HG02610 (cell line): ENCODE results near the gene SLC39A2.
"Not testable (repeated sequence)": the region's sequence is repeated elsewhere in the genome, so short reads cannot be mapped to it uniquely, and the experiment has no call there.

Source experiments
- ATAC-seq: cut with Tn5 transposase; IDR thresholded peaks from one replicate; pipeline ENCODE4 v1.9.1; 2021; ENCODE audit warnings: mild to moderate bottlenecking, moderate library complexity; ENCODE audit not compliant: unreplicated experiment

The SLC39A2 gene

DNA sequence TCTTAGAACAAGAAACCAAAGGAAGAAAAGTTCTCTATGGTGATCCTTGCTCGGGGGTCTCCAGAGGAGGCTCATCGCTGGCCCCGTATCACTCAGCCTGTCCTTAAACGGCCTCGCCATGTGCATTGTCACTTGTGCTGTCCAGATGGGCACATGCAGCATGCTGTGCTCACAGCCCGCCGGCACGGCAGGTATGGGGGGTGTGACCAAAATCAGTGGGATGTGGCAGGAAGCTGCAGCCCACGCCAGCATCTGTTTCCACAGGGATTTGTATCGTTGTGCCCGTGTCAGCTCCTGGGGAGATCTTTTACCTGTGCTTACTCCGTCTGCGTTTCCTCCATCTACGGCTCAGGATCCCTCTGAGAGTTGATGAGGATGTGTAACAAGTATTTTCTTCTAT is 2.6 kb upstream of the SLC39A2 start:
- ATAC-seq: no peak

DNA sequence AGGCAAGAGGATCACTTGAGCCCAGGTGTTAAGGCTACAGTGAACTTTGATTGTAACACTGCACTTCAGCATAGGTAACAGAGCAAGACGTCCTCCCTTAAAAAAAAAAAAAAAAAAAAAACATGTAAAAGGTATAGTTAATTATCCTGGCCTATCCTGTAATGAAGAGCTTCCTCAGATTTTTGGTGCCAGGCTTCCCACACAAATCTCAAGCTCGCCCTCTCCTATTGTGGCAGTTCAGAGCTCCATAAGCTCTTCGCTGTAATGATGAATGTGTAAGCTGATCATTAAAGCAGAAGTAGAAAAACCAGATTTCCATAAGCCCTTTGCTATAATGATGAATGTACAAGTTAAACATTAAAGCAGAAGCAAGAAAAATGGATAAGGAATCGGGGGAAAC is 2.0 kb upstream of the SLC39A2 start:
- no peak for ATAC-seq

DNA sequence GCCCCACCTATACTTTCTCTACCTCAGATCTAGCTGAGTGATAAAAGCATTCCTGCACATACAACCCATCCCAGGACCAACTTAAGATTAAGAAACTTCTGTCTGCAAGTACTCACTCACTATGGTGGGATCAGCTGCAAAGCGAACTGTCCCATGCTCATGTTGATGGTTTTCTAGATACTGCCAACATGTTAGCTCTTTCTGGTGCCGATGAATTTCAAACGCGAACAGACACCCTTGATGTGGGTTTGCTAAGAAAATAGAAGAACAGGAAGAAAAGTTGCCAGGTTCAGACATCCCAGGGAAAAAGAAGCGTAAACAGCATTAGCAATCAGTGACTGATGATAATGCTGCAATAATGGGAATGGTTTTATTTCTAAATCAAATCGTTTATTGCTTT is 1.5 kb upstream of the SLC39A2 start:
- ATAC-seq: no peak

DNA sequence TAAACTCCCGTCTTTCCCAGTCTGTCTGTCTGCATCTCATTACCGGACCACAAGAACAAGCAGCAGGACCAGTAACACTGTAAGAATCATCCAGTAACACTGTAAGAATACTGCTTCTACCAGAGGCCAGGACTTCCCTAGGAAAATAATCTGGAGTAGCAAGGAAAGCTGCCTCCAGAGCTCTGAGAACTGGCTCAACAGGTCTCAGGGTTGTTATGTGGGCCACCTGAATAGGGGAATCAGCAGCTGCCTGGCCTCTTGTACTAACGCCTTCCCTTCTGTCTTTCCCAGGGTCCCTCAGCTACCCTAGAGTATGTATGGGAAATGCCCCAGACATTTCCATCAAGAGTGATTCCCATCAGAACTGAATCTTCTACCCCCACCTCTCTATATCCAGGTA is 954 bp upstream of the SLC39A2 start:
- no peak for ATAC-seq

DNA sequence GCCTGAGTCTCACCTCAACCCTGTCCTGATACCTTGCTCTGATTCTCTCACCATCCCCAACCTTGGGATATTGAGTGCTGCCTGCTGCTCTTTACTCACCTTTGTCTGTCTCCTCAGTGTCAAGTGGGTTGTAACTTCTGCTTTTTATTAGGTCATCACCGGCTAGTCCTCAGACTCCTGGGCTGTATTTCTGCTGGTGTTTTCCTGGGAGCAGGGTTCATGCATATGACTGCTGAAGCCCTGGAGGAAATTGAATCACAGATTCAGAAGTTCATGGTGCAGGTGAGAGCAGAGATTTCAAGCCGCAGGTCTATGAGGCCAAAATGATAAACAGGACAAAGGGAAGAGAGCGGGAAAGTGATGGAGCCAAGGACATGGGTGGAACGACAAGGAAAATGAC is 498 bp downstream of the SLC39A2 start:
- ATAC-seq: no peak

DNA sequence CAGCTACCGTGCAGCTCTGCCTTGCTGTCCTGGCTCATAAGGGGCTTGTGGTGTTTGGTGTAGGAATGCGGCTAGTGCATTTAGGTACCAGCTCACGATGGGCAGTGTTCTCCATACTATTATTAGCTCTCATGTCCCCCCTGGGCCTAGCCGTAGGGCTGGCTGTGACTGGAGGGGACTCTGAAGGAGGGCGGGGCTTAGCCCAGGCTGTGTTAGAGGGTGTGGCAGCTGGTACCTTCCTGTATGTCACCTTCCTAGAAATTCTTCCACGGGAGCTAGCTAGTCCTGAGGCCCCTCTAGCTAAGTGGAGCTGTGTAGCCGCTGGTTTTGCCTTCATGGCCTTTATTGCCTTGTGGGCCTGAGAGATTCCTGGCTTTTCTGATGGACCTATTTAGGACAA is 2.1 kb downstream of the SLC39A2 start:
- ATAC-seq: no peak

DNA sequence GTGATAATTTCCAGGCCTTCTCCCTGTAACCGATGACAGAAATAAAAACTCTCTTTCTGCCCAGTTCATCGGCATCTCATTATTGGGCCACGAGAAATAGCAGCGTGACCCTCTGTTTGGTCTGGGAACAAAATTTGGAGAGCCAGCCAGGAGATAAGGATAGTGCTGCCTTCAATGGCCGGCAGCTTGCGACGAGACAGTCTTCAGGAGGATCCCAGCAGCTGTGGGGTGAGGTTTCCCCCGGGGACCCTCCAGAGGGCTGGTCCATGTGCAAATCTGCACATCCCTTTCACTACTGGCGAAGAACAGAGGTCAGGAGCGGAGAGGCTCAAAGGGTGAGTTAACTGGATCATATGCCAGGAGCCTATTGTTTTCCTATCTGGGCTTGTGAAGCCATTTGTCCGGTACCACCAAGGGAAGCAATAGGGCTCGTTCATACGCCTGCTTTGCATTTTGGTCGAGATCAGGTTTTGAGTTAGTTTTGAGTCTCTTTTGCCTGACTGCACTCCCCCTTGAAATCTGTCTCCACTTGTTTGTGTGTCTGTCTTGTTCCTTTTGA is 4.8 kb downstream of the SLC39A2 start:
- ATAC-seq: no peak

DNA sequence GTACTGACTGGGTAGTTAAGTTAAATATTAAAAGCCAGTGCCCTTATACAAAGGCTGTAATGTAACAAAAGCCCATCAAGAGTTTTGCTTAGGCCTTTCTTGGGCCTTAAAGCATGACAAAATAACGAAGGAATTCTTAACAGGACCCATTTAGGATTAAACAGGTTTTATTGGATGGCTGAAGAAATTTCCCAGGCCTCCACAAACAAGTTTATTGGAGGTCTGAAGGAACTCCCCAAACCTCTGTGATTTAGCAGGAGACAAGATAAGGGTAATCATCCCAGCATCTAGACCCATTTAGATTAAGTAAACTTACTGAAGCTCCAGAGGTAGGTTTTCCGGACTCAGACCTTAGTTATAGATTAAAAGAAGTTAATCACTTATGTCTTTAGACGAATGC is 10.6 kb downstream of the SLC39A2 start:
- ATAC-seq: not testable (repeated sequence)

DNA sequence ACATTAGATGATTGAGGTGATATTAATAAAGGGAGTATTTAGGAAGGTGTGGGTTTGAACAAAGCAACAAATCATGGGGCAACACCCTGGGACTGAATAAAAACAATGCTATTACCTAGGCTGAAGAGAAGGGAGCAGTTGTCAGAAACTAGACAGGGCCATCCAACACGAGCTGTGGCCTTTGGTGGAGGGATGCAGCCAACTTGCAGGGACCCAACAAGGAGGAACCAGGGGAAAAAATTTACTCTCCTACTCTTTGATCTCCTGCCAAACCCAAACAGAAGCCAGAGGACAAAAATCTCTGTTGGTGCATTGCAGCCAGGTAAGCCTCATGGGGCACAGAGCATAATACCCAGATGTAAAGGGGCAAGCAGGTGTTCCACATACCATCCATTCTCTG is 12.0 kb downstream of the SLC39A2 start:
- no peak for ATAC-seq

DNA sequence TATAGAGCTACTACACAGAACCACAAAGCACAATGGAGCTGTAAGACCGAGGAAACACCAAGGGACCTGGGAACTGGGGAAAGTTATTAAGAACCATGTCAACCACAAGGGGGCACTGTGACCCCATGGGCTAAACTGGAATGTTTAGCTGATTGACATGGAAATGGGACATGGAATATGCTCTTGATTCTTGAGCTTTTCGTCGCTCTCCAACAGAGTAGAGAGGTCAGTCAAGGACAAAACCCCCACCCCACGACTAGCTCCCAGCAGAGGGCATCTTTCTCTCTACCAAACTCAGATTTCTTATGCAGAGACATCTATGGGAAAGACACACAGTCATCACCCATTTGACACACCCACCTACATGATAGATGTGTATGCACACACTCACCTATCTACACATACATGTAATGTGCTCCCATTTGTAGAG is 15.7 kb downstream of the SLC39A2 start:
- ATAC-seq: no peak

DNA sequence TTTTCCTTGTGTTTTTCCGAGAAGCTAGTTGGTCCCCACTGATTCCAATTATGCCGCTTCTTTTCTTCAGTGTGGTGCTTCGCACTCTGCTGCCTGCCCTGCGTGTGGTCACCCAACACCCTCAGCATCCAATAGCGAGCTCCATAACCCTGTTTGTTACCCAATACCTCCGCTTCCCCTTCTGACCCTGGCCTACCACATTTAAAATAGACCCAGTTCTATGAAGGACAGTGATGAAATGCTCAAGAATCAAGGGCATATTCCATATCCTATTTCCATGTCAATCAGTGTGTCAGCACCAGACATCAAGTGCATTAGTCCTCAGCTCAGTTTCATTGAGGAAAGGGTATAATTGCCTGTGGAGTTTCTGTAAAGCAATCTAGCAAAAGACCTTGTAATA is 16.2 kb downstream of the SLC39A2 start:
- no peak for ATAC-seq

DNA sequence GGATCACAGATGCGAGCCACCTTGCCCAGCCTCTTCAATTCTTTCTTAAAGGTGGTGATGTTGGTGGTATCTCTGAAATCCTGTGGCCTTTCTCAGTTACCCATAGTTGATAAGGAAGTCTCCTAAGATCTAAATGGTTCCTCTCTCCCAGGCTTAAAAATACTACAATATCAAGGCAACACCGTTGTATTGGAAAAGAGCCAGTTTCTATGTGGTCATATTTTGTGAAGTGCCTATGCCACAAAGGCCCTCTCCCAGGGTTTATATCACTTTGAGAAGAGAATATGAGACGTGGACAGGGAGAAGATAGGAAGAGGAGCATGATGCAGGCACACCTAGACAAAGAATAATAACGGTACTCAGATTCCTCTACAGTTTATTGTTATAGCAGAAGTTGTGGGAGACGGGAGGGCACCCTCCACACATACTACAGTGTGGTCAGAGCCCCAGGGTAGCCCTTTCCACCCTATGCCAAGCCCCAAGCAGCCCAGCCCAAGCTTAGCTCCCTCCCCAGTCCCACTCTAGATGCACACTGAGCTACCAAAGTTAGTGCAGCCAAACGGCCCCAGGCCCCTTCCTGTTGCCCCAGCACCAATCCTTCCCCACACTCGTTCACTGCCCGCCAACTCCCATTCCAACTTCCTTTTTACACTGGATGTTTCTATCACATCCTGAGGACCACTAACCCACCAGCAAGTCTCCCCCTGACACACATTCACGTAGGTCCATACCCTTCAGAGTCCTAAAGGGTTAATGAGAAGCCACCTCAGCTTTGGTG is 17.5 kb downstream of the SLC39A2 start:
- ATAC-seq: no peak

DNA sequence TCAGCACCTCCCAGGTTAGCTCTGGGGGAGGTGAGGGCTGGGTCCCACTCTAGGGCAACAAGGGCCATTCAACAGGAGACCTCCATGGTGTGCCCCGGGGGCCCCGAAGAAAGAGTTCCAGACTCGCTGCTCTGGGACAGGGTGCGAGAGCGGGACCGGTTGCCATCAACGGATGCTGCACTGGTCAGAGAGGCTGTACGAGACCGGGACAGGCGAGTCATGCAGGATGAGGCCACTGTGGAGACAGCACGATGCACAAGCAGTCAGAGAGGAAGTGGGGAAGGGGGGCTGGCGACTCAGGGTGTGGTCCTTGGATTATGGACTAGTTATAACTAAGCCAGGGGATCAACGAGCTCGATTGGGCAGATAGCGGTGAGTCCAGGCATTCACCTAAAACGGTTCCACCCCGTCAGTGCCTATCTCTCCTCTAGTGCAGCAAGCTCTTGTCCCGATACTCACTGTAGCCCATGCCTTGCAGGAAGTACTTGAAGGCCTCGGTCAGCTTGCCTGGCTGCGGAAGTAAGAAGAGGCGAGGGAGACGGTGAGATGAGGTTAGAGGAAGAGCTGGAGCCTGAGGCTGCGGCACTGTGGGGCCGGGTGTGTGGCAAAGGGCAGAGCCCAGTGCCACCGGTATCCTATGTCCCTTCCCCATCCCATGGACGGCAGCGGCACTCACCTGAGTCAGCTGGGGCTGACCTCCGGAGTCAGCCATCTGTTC is 18.6 kb downstream of the SLC39A2 start:
- ATAC-seq: no peak

DNA sequence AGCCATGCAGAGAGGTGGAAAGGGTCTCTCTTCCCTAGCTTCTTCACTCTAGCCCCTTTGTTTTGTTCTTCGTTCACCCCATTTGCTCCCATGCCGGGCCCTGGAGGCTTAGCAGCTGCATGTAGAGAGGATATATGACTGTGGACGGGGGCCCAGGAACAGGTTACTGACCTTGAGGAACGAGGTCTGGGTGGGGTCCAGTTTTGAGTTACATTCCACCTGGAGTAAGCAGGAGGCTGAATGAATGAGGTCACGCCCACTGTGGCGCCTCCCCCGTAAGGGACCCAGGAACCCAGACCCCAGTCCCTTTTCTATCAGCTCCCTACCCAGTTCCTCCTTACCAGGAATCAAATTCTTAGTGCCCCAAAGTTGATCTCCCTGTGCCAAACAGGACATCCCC is 19.2 kb downstream of the SLC39A2 start:
- ATAC-seq: no peak

DNA sequence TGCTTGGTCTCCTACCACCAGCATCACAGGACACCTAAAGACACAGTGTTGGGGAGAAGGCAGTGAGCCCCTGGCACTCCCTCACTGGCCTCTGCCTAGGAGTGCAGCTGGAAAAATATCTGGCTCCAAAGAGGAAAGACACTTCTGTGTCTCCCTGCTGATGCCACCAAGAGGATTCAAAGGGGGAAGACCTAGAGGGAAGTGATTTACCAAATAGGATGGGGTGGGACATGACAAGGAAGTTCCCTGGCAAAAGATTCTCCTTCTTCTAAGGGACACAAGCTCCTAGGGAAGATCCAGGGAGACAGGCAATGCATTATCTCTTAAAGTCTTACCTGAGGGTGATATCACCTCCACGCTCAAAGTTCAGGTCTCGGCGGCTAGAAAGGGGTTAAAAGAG is 19.7 kb downstream of the SLC39A2 start:
- ATAC-seq: no peak

DNA sequence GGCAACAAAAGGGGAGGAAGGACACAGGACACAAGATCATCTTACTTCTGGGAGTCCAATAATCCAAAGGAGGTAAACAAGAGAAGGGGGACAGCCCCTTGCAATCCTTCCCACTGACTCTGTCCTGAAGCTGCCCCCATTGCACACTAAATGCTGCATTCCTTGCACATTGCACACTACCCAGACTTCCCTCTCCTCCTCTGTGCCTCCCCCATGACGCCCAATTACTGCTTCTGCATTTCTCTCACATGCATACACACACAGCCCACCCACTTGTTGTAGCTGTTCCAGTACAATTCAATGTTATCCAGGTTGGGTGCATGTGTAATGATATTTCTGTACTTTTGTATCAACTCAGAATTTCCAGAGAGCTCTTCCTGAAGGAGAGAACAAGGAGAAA is 20.3 kb downstream of the SLC39A2 start:
- ATAC-seq: no peak

DNA sequence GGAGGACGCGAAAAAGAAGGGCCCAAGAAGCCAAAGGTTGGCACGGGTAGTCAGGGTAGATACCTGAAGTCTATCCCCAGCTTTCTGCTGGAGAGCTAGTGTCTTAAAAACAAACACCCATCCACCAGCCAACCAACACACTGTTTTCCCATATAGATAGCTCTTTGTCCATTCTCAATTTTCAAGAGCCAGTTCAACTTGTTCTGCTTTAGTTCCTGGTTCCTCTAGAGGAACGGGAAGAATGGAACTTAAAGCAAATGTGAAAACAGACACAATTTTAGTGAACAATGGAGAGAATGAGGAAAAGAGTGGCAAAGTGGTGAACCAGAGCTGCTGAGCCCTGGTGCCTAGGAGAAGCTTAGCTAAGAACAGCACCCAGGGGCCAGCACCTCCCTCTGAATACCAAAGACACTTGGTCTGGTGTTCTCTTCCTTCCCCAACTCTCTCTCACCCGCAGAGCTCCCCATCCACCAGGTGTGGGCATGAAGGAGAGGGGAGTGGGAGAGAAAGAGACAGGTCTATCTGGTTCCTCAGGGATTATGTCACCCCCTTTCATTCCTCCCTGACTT is 22.0 kb downstream of the SLC39A2 start:
- no peak for ATAC-seq

DNA sequence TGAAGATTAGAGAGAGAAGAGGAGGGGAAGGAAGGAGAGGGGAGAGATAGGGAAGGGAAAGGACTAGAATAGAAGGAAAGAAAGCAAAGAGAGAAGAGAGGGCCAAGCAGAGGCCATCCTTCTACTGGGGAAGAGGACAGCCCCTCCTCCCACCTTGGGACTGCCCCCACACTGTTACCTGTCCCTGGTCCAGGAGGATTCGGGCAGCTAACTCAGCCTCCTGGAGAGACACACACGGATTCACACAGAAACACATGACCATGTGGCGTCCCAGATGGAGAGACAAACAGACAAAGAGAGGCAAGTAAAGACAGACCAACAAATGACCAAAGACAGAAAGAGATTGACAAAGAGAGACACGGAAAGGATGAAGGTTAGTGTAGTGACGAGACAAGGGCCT is 23.6 kb downstream of the SLC39A2 start:
- ATAC-seq: no peak

DNA sequence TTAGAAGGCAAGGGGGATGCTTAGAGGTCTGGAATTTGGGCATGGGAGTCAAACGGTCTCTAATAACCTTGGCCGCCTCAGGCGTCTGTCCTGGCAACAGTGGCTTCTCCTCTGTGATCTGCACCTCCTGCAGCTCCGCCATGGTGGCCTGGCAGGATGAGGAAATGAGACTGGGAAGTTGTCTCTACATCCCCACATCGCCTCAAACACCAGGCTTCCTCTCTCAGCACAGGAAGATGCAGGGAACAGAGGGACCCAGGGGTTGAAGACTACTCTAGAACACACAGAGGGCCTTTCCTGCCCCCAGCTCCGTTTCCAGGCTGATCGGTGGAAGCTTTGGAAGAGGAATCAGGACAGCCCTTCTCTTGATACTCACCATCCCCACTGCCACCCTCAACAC is 24.1 kb downstream of the SLC39A2 start:
- no peak for ATAC-seq

DNA sequence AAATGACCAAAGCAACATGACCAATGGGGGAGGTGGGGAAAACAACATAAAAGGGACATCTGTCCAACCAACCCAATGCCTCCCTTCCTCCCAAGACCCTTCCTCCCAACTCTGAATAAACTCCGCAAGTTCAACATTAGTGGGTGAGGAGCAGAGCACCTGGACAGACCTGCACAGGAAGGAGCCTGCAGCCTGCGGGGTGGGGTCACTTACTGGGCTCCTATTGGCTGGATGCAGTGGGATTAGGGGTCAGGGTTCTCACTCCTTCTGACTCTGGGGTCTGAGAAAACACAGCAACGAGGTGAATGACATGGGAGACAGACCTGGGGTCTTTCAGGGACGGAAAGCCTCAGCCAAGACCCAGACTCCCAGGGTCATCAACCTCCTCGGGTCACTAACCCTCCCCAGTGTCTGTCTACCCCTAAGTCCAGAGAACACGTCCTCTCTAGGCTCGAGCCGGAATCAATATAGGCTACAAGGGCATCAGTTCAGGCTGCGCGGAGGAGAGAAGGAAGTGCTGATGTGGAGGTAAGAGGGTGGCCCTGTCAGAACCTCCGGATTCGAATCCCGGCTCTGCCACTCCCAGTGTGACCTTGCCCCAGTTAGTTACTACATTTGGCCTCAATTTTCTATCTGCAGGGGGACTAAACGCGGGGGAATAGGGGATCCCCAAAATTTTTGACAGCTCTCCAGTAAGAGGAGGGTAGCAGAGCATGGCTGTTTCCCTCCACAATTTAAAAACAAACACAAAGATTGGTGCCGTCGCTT is 24.9 kb downstream of the SLC39A2 start:
- no peak for ATAC-seq
